Right renal pelvis (tissue), 4 donors: ENCODE results near the gene CREBBP. TPM values are rescaled to one million over a fixed set of nuclear protein-coding genes. Genes with fewer than 3 reads are reported as not detected.

Experiments used
- DNase-seq, 4 donors: peaks; one replicate each; pipeline ENCODE4 v3.0.0-alpha.2; 2013; ENCODE audit warnings: low read depth in 4 of 4, low spot score in 3 of 4, missing footprints in 1 of 4
- polyA plus RNA-seq, 4 donors: library from polyadenylated mRNA; unstranded; fragments of 120-200 nt; gene quantifications; one replicate each; pipeline ENCODE4 v1.2.1, GENCODE V29; 2013; ENCODE audit not compliant: insufficient read length in 4 of 4

CREBBP gene
- polyA plus RNA-seq, 4 donors, result 64.6 to 84.7 (median 72.8) TPM

DNA sequence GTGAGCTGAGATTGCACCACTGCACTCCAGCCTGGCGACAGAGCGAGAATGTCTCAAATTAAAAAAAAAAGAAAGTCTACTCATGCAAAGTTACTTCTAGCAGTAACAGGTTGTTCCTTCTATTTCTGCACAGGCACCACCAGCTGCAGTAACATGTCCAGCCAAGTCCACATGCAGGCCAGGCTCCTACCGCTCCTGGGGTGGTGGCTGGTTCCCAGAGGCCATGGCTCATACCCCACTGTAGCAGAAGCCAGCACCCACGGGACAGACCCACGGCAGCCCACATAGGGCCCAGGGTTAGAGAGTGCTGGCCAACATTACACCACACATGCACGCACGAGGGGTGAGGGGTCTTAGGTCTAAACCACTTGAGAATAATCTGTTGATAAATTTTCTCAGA is 136.5 kb downstream of the CREBBP start:
- DNase-seq, result no peak

GRCh38 chr16:3740934-3741333 is 139.6 kb downstream of the CREBBP start:
- DNase-seq, result no peak

GRCh38 chr16:3740186-3740585 is 140.3 kb downstream of the CREBBP start:
- DNase-seq, result no peak

- DNase-seq, result no peak
These were observed 140.9 kb downstream of the CREBBP start for GRCh38 chr16:3739636-3740035.

DNA sequence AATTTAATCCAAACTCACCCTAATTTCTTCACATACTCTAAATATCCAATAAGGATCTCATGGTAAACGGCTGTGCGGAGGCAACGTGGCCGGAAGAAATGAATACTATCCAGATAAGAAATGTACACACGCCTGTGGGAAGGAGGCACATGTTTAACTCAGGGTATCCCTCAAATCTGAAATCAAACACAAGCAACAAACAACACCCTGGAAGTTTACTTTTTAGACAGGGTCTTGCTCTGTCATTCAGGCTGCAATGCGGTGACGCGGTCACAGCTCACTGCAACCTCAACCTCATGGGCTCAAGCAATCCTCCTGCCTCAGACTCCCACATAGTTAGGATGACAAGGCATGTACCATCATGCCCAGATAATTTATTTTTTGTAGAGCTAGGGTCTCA is 142.0 kb downstream of the CREBBP start:
- DNase-seq, result no peak

DNA sequence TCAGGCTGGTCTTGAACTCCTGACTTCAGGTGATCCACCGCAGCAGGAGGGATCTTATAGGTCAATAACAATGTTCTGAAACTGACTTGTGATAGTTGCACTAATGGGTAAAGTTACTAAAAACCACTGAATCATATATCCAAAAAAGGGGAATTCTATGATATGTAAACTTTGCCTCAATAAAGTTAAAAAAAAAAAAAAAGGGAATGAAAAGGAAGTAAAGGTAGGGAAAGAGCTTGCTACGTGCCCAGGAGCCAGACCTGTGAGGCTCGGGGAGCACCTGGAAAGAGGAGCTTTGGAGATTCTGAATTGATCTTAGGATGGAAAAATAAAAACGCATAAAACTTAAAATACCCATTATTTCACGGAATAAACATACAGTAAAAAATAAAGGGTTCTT is 142.4 kb downstream of the CREBBP start:
- no peak for DNase-seq

DNA sequence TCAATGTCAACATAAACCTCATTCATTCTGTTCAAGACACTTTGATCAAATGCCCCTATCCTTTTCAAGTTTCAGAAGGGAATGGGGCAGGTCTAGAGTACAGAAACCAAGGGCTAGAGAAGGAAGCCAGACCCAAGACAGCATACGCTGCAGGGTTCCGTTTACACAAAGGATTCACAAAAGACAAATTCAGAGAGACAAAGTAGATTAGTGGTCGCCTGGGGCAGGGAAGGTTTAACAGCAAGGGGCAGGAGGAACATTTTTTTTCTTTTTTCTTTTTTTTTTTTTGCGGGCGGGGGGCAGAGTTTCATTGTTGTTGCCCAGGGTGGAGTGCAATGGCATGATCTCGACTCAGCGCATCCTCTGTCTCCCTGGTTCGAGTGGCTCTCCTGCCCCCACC is 143.3 kb downstream of the CREBBP start:
- no peak for DNase-seq

DNA sequence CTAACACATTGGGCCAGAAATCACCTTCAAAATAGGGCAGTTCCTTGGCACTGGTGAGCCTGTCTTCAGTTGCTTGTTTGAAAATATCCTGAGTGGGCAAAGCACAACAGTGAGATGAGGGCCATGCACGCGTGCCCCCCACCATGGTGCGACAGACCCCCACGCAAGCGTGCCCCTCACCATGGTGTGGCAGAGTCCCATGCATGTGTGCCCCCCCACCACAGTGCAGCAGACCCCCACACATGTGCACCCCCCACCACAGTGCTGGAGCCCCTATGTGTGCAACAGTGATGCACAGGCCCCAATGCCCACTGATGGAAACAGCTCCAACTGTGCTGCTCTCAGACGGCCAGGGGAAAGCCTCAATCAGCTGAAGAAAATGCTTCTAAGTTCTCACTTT is 144.4 kb downstream of the CREBBP start:
- DNase-seq, result no peak

- no peak for DNase-seq
These were observed 145.0 kb downstream of the CREBBP start for GRCh38 chr16:3735541-3735940.

DNA sequence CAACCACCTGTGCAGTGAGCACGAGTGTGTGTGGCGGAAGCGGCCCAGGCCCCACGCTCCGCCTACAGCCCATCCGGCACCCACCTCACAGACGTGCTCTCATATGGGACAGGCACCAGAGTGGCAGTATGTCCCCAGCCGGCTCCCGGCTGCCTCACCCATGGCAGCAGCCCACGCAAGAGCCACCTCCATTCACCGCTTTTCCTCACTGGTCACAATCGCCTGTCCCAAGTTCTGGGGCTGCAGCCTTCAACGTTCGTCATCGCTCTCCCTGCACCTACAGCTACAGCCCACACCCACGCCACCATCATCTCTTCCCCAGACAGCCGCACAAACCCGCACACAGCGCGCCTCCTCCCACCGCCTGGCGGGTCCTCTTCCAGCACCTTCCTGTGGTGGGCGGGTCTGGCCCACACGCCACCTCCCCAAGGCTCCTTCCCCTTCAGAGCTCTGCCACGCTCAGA is 145.7 kb downstream of the CREBBP start:
- no peak for DNase-seq

DNA sequence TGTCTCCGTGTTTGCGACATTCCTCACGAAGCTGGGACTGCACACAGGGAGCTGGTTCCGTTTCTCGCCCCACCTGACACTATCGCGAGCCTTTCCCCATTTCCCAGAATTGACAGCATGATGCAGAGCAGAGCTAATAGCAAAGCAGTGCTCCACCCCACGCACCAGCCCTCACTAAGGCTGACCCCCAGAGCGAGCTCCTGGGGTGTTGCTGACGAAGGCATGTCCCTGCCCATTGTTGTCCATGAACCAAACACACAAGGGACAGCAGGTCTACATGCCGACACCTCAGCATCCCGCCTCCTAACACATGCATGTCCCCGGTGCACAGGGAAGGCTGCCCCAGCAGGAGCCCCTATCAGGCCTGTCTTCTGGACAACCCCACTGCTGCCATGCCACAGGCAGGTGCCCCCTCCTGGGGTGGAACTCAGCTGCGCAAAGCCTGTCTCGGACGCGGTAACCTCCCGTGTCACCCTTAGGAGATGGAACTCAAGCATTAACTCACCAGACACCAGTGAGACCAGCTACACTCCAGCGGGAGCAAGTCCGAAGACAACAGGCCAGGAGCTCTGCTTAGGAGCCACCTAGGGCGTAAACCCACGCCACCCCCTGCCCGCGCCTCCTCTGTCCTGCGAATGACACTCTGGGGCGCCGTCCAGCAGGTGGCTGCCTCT is 146.3 kb downstream of the CREBBP start:
- DNase-seq, result no peak

GRCh38 chr16:3732171-3732570 is 148.3 kb downstream of the CREBBP start:
- DNase-seq, result no peak

GRCh38 chr16:3731126-3731935 is 149.2 kb downstream of the CREBBP start:
- no peak for DNase-seq

DNA sequence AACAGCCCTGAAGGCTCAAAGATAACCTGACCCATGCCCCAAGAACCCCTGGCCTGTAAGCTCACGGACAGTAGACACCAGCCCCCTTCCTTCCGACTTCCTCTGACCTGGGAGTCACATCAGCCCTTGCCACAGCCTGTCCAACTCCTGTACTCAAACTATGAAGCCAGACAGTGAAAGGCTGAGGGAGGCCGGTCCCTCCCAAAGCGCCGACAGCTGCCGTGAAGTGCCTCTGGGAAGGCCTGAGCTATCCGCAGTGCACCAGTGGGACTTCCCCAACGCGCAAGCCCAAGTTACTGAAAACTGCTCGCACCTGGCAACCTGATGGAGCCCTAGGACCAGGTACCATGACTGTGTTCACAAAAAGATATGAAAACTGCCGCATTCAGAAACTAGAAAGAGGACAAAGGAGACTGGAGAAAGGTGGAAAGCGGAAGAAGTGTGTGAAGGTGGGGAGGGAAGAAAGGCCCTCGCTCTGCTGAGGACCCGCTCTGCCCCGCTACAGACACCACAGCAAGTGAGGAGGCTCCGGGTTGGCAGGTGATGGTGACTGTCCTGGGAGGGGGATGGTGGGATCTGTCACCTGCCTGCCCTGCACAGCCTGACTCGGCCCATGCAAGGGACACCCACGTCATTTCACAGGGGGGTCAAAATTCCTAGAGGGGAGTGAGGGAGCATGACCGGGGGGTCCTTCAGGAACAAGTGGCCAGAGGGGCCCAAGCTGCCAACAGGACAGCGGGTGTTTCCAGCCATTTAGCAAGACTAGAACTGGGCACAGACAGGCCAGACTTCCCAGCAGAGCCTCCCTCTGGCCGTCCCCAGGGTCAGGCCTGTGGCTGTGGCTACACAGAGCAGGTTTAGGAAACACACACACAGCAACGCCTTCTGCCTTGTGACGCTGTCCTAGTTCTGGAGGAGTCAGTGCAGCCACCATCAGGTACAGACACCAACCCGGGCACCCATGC is 150.1 kb downstream of the CREBBP start:
- DNase-seq, result no peak

DNA sequence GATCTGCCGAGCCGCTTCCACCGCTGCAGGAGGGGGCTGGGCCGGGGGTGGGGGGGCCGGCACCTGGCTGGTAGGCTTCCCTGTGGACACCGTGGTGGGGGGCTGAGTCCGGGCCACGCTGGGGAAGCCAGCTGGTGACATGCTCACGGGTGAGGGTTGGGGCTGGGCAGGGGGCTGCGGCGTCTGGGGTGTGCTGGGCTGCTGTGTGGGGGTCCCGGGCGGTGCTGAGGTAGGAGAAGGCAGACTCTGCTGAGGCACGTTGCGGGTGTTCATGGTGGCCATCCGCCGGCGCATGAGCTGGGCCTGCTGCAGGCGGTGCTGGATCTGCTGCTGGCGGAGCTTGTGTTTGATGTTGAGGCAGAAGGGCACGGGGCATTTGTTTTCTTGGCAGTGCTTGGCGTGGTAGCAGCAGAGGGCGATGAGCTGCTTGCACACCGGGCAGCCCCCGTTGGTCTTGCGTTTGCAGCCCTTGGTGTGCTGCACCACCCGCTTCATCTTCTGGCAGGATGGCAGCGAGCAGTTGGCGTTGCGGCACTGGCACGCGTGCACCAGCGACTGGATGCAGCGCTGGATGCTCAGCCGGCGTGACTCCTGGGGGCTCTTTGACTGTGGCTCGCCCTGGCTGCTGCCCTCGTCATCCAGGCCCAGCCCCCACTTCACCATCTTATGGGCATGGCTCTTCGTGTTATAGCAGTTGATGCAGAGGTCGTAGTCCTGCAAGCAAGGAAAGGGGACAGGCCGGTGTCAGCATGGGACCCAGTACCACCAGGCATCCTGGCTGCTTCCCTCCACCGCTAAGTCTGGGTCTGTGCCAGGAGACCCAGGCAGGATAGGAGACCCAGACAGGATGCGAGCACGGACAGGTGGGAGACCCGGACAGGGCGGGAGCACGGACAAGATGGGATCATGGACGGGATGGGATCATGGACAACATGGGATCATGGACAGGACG is 151.1 kb downstream of the CREBBP start:
- DNase-seq, result no peak

- DNase-seq, result no peak
These were observed 151.9 kb downstream of the CREBBP start for GRCh38 chr16:3728424-3729160.

DNA sequence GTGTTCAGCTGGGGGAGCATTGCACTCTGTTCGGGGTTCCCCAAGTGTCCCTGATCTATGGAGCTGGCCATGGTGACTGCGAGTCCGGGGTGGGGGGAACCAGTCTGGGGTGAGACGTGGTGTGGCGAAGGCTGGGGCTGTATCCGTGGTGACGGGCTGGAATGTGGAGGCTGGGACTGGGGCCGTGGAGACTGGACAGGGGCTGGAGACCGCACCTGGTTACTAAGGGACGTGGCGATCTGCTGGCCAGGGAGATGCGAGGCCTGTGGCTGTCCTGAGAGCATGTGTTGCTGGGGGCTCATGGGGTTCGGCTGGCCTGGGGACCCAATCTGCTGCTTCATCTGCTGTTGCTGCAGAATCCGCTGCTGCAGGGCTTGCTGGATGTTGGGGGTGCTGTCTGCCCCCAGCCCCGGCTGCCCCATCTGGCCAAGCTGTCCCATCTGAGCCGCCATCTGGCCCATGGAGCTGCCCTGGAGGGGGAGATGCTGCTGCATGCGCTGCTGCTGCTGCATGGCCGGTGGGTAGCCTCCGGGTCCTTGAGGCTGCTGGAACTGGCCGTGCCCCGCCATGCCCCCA is 152.6 kb downstream of the CREBBP start:
- no peak for DNase-seq

DNA sequence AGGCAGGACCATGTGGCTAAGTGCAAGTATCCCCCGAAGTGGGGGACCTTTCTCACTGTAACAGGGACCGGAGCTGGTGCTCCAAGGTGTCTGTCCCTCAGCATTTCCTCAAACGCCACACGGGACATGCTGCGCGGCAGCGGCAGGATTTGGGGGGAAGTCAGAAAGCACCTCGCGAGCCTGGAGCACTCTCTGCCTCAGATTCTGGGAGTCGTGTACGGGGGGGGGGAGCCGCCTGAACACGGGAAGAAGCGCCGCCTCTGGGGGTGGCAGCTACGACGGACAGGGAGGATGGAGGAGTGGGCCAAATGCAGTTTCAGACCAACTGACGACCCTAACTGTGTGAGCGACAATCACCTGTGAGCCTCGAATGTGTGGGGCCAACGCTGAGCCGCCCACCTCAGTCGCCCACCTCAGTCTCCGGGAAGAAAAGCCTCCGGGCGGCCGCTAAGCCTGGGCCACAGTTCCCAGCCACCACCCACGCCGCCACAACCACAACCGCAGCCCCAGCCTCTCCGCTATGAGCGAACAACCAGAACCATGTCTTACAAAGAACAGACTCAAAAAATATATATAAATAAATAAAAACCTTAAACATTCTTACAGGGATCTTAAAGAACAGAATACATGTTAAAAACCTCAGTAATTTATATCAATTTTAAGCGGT is 154.4 kb downstream of the CREBBP start:
- no peak for DNase-seq
